ENCODE data around the gene IL1R1. TPM values are rescaled to one million over a fixed set of nuclear protein-coding genes. Genes with fewer than 3 reads are reported as not detected.

IL1R1 gene
- total and polyA plus RNA-seq, 8 donors = 17.5 to 109 (median 51.3) TPM

DNA sequence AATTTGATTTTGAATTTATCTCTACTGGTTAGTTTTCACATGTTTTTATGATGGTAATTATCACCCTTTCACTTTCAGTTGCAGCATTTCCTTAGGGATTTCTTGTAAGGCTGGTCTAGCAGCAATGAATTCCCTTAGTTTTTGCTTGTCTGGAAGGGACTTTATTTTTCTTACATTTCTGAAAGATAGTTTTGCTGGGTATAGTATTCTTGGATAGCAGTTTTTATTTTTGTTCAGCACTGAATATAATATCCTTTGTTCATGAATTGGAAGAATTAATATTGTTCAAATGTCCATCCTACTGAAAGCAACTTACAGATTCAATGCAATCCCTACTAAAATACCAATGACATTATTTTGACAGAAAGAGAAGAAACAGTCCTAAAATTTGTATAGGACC is 74.5 kb downstream of the IL1R1 start:
- TF ChIP-seq POLR2A (IDR thresholded peaks at IDR 0.05) = no peak
- no peak for TF ChIP-seq POLR2AphosphoS5 (IDR thresholded peaks at IDR 0.05)
- TF ChIP-seq EP300 (IDR thresholded peaks at IDR 0.05) = no peak
- TF ChIP-seq, protein P1, sequence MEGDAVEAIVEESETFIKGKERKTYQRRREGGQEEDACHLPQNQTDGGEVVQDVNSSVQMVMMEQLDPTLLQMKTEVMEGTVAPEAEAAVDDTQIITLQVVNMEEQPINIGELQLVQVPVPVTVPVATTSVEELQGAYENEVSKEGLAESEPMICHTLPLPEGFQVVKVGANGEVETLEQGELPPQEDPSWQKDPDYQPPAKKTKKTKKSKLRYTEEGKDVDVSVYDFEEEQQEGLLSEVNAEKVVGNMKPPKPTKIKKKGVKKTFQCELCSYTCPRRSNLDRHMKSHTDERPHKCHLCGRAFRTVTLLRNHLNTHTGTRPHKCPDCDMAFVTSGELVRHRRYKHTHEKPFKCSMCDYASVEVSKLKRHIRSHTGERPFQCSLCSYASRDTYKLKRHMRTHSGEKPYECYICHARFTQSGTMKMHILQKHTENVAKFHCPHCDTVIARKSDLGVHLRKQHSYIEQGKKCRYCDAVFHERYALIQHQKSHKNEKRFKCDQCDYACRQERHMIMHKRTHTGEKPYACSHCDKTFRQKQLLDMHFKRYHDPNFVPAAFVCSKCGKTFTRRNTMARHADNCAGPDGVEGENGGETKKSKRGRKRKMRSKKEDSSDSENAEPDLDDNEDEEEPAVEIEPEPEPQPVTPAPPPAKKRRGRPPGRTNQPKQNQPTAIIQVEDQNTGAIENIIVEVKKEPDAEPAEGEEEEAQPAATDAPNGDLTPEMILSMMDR (IDR thresholded peaks at IDR 0.05) = no peak

DNA sequence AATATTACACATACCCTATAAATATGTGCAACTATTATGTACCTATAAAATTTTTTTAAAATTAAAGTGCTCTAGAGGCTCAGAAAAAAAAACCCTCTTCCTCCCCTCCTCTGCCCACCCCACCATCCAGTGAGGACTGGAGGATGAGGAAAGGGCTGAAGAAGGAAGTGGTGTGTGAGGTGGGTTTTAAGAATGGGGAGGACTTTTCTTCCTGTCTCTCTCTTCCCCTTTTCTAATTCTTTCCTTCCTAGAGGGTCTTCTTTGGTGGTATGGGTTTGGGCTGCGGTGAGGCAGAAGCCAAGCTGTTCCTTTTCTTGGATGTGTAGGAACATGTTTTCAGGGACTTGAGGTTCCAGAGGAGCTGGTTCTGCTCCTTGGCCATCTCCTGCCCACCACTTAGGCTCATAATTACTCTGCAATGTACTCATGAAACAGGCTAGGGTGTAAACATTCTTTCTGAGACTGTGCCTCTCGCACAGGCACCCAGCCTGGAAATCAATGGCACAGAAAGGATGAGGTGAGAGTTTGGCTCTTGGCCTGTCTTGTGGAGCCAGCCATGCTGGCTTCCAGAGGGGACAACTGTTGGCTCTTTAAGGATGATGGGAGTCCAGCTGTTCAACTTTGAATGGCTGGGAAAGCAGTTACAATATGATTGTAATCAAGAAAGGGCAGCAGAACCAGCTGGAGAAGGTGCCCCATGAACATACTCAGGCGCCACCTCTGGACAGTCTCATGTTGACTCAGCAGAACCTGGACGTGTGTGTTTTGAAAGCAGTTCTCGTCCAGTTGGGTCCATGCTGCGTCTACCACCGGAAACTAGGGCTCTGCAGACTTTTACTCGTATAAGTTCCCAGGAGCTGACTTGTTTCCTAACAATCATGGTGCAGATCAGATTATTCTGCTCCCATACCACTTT is 82.5 kb downstream of the IL1R1 start:
- intact Hi-C loops (cut with DNase I; ENCODE audit: low total_unique reads) = no loop called here
- Histone ChIP-seq H3K27ac (peak overlapping the region in 1 of 5 donors; percentile 12), H3K9me3 (no peaks in the 10 kb centered on the region), H3K27me3 (no peaks in the 10 kb centered on the region), H3K36me3 (peaks cover 0 to 3% (median 0%) of the 10 kb centered on the region in 4 donors), H3K4me1 (peaks cover 19 to 39% (median 30%) of the 10 kb centered on the region in 4 donors), H3K4me3 (no peak overlapping the region)
- no peak for DNase-seq
- TF ChIP-seq EP300 (IDR thresholded peaks at IDR 0.05) = no peak
- no peak for TF ChIP-seq POLR2AphosphoS5 (IDR thresholded peaks at IDR 0.05)
- TF ChIP-seq, protein P1 (IDR thresholded peaks at IDR 0.05) = no peak
- no peak for TF ChIP-seq POLR2A (IDR thresholded peaks at IDR 0.05)
- WGBS, 5 donors = 62 to 93% (median 80%) methylated on average over 8 of the region's 8 CpGs

More for the DNA sequence above, 74.5 kb downstream of the IL1R1 start:
- intact Hi-C loops (cut with DNase I; ENCODE audit: low total_unique reads) = no loop called here
- H3K9me3 ChIP-seq = peaks cover 0 to 24% (median 9%) of the 10 kb centered on the region in 4 donors
- no peak overlapping the region for H3K27ac ChIP-seq
- H3K4me1 ChIP-seq = no peaks in the 10 kb centered on the region
- H3K4me3 ChIP-seq = no peak overlapping the region
- no peak for DNase-seq
- H3K36me3 ChIP-seq = peaks cover 0 to 11% (median 4%) of the 10 kb centered on the region in 4 donors
- H3K27me3 ChIP-seq = no peaks in the 10 kb centered on the region

DNA sequence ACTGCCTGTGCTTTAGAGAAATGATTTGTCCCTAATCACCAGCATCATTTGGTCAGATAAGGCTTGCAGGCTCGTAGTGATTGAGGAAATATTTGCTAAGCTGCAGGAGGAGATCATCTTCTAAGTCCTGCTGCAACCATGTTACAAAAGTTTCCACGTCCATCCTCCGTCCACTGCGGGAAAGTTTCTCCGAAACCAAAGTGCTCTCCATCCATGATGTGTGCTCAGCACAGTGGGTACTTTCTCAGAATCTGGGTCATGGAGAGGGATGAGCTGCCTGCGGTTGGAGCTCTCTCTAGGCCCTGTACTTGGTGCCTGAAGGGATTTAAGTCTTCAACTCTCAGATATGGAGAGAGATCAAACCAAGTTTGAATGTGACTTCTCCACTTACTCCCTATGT is 83.6 kb downstream of the IL1R1 start:
- TF ChIP-seq POLR2AphosphoS5 (IDR thresholded peaks at IDR 0.05) (no peak), POLR2A (IDR thresholded peaks at IDR 0.05) (no peak), EP300 (IDR thresholded peaks at IDR 0.05) (no peak)
- TF ChIP-seq, protein P1 (IDR thresholded peaks at IDR 0.05) = no peak
- no peak for DNase-seq
- WGBS, 5 donors = 78 to 91% (median 88%) methylated on average over 6 of the region's 6 CpGs
- no peaks in the 10 kb centered on the region for H3K27me3 ChIP-seq
- H3K36me3 ChIP-seq = no peaks in the 10 kb centered on the region
- intact Hi-C loops (cut with DNase I; ENCODE audit: low total_unique reads) = no loop called here
- H3K4me1 ChIP-seq = peaks cover 19 to 39% (median 30%) of the 10 kb centered on the region in 4 donors
- no peaks in the 10 kb centered on the region for H3K9me3 ChIP-seq
- no peak overlapping the region for H3K4me3 ChIP-seq
- H3K27ac ChIP-seq = peak overlapping the region in 4 of 5 donors; percentile 90 to 94 (median 92)

DNA sequence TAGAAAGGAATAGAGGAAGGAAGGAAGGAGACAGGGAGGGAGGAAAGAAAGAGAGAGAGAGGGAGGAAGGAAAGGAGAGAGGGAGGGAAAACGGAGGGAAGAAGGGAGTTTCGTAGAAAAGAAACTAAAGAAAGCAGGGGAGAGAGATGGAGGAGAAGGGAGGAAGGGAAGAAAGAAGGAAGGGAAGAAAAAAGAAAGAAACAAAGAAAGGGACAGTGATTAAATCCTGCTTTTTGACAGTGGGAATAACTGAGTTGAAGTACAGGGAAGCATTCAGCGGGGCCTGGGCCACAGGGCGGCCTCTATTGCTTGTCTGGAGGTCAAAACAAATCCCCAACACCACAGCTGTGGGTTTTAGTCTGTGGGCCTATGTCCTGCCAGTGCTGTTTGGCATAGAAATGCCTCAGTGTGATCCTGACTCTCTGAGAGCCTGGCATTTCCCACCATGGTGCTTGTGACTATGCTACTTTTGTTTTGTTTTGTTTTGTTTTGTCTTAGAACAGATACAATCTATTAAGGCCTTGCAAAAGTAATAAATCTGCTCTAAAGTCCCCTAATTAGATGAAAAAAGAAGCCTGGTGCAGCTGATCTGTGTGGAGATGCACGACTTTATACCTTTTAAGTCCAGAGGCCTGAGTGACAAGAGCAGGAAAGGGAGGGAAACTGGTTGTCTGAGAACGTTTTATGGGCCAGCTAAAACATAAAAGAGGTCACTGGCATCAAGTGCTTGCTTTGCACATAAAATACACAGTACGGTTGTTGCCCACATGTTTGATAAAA is 84.3 kb downstream of the IL1R1 start:
- DNase-seq = peak in 1 of 2 donors; percentile 43
- 48 to 55% (median 51%) methylated on average over 7 of the region's 7 CpGs for WGBS, 5 donors
- H3K27ac ChIP-seq = peak overlapping the region; percentile 86 to 94 (median 92)
- H3K4me3 ChIP-seq = no peak overlapping the region
- H3K27me3 ChIP-seq = no peaks in the 10 kb centered on the region
- intact Hi-C loops (cut with DNase I; ENCODE audit: low total_unique reads) = no loop called here
- TF ChIP-seq EP300 (IDR thresholded peaks at IDR 0.05) (no peak), POLR2AphosphoS5 (IDR thresholded peaks at IDR 0.05) (no peak), POLR2A (IDR thresholded peaks at IDR 0.05) (no peak)
- TF ChIP-seq, protein P1 (IDR thresholded peaks at IDR 0.05) = no peak
- H3K36me3 ChIP-seq = no peaks in the 10 kb centered on the region
- H3K4me1 ChIP-seq = peaks cover 19 to 39% (median 30%) of the 10 kb centered on the region in 4 donors
- H3K9me3 ChIP-seq = no peaks in the 10 kb centered on the region

All from stomach (tissue), 9 donors.